SIG-M5 treated with dmso at 0.1 percent for 504 hours (cell line): ENCODE data around the gene OSTC.

Experiments
- DNase-seq: peaks from one replicate; lab custom pipeline; 2025; ENCODE audit not compliant: unreplicated experiment; lab: John Stamatoyannopoulos, UW

OSTC gene

GRCh38 chr4:108650212-108651013, at the start of gene OSTC:
OSTC (plus strand) TSS chr4:108650599; CDS start chr4:108650656, 57 bp downstream.
- DNase-seq, result peak; percentile 89

- no peak for DNase-seq
These were observed 49.3 kb upstream of the OSTC start for GRCh38 chr4:108601106-108601505.

- no peak for DNase-seq
These were observed 48.9 kb upstream of the OSTC start for GRCh38 chr4:108601532-108601931.

- no peak for DNase-seq
These were observed 48.2 kb upstream of the OSTC start for GRCh38 chr4:108602163-108602562.

GRCh38 chr4:108607079-108607815, 43.2 kb upstream of the OSTC start:
- DNase-seq, result no peak

- no peak for DNase-seq
These were observed 39.0 kb upstream of the OSTC start for GRCh38 chr4:108611365-108611764.

GRCh38 chr4:108612365-108612764, 38.0 kb upstream of the OSTC start:
- DNase-seq, result no peak

GRCh38 chr4:108619372-108620100, 30.9 kb upstream of the OSTC start:
- peak; percentile 18 for DNase-seq

GRCh38 chr4:108620101-108620932, 30.1 kb upstream of the OSTC start, which contains the start of gene RPL34:
RPL34 (plus strand) TSS chr4:108620576; CDS start chr4:108621960, 1,384 bp downstream.
- DNase-seq, result peak; percentile 97

- DNase-seq, result no peak
These were observed 29.2 kb upstream of the OSTC start for GRCh38 chr4:108620933-108621905.

- DNase-seq, result no peak
These were observed 28.4 kb upstream of the OSTC start for GRCh38 chr4:108622022-108622421.

- DNase-seq, result no peak
These were observed 27.6 kb upstream of the OSTC start for GRCh38 chr4:108622828-108623227.

GRCh38 chr4:108624263-108625056, 25.9 kb upstream of the OSTC start:
- no peak for DNase-seq

- no peak for DNase-seq
These were observed 24.3 kb upstream of the OSTC start for GRCh38 chr4:108626056-108626455.

GRCh38 chr4:108628411-108628810, 22.0 kb upstream of the OSTC start:
- no peak for DNase-seq

GRCh38 chr4:108635070-108635655, 15.2 kb upstream of the OSTC start:
- DNase-seq, result no peak

- DNase-seq, result no peak
These were observed 14.2 kb upstream of the OSTC start for GRCh38 chr4:108636246-108636645.

GRCh38 chr4:108637856-108638255, 12.5 kb upstream of the OSTC start:
- no peak for DNase-seq
